Measurements from ENCODE around the gene HBA2.

The HBA2 gene

GRCh38 chr16:181565-182021, 8.9 kb downstream of the HBA2 start:
- peak overlapping the region; percentile 79 for H3K27ac ChIP-seq
- peak; percentile 90 for TF ChIP-seq CTCF (conservative IDR thresholded peaks at IDR 0.05)

GRCh38 chr16:183005-183404, 10.3 kb downstream of the HBA2 start:
- no peak for TF ChIP-seq CTCF (conservative IDR thresholded peaks at IDR 0.05)
- no peak overlapping the region for H3K27ac ChIP-seq

GRCh38 chr16:185213-185612, 12.5 kb downstream of the HBA2 start:
- TF ChIP-seq CTCF (conservative IDR thresholded peaks at IDR 0.05): no peak
- no peak overlapping the region for H3K27ac ChIP-seq

- no peak for TF ChIP-seq CTCF (conservative IDR thresholded peaks at IDR 0.05)
- no peak overlapping the region for H3K27ac ChIP-seq
Observed at GRCh38 chr16:185691-186090, 13.0 kb downstream of the HBA2 start.

GRCh38 chr16:187330-187729, 14.7 kb downstream of the HBA2 start:
- no peak for TF ChIP-seq CTCF (conservative IDR thresholded peaks at IDR 0.05)
- no peak overlapping the region for H3K27ac ChIP-seq

- TF ChIP-seq CTCF (conservative IDR thresholded peaks at IDR 0.05): peak; percentile 61
- no peak overlapping the region for H3K27ac ChIP-seq
Observed at GRCh38 chr16:188674-189073, 16.0 kb downstream of the HBA2 start.

GRCh38 chr16:189604-190186, 17.0 kb downstream of the HBA2 start:
- no peak overlapping the region for H3K27ac ChIP-seq
- no peak for TF ChIP-seq CTCF (conservative IDR thresholded peaks at IDR 0.05)
